Measurements from ENCODE around the gene SCART1. TPM values are rescaled to one million over a fixed set of nuclear protein-coding genes. Genes with fewer than 3 reads are reported as not detected.

Gene SCART1
- total and polyA plus RNA-seq, 2 donors (not counting 3 experiments of a cell fraction or from before 2014, with no cell fraction given), result 0.90 to 1.0 TPM

- Histone ChIP-seq H3K9me1 (replicated peaks; ENCODE audit: control insufficient read depth, extremely low read depth, insufficient read depth, low read length) (no peaks in the 10 kb centered on the region), H4K20me1 (replicated peaks; ENCODE audit: control insufficient read depth, extremely low read depth, insufficient read depth, low read length) (no peaks in the 10 kb centered on the region), H3K9me3 (replicated peaks; ENCODE audit: control insufficient read depth, insufficient read depth, low read length) (no peaks in the 10 kb centered on the region), H3K79me2 (ENCODE audit: control insufficient read depth, insufficient read depth, low read length) (no peaks in the 10 kb centered on the region), H3K27me3 (ENCODE audit: control insufficient read depth in 2 of 2, insufficient read depth in 2 of 2, low read length in 2 of 2) (no peaks in the 10 kb centered on the region), H3K36me3 (ENCODE audit: control insufficient read depth in 2 of 2, extremely low read depth in 1 of 2, insufficient read depth in 2 of 2, low read length in 2 of 2) (no peaks in the 10 kb centered on the region), H3K4me3 (replicated peaks in 1 of 3; ENCODE audit: insufficient read depth in 1 of 3, low read depth in 1 of 3, low read length in 3 of 3) (no peak overlapping the region), H3K27ac (ENCODE audit: insufficient read depth, low read depth, low read length) (no peak overlapping the region), H2AFZ (ENCODE audit: low read depth, low read length) (no peak overlapping the region), H3K4me2 (ENCODE audit: insufficient read depth, low read length) (no peak overlapping the region), H3K4me1 (ENCODE audit: control insufficient read depth, extremely low read depth, insufficient read depth, low read length) (no peaks in the 10 kb centered on the region), H3K9ac (replicated peaks; ENCODE audit: extremely low read depth, insufficient read depth, low read length) (no peak overlapping the region)
- POLR2A ChIA-PET, result no interaction called here
- no peak for FAIRE-seq
- dilution Hi-C loops (cut with MboI; ENCODE audit: extremely low pct_ligation_motif_present, low sequenced_read_pairs) (no loop called here), intact Hi-C loops (cut with micrococcal nuclease) (no loop called here)
- no TSS peak for BruUV-seq (replicated peaks)
- TF ChIP-seq POLR2A (IDR thresholded peaks at IDR 0.05; ENCODE audit: low read depth, low read length), result no peak
- TF ChIP-seq GATA2 (IDR thresholded peaks at IDR 0.05; ENCODE audit: insufficient read depth, insufficient read length, low read depth, low read length), result no peak
- TF ChIP-seq JUN (IDR thresholded peaks at IDR 0.05; ENCODE audit: borderline replicate concordance, insufficient read depth, insufficient read length, low read depth), result no peak
- TF ChIP-seq MAX (IDR thresholded peaks at IDR 0.05; ENCODE audit: insufficient read depth, insufficient read length), result no peak
- TF ChIP-seq POLR2AphosphoS5 (IDR thresholded peaks at IDR 0.05; ENCODE audit: insufficient read depth, low read depth, low read length), result no peak
- TF ChIP-seq MYC (IDR thresholded peaks at IDR 0.05; ENCODE audit: low read depth, low read length), result no peak
- no peak for TF ChIP-seq CTCF (IDR thresholded peaks at IDR 0.05; ENCODE audit: extremely low read depth in 1 of 2, insufficient read depth in 1 of 2, low read depth in 1 of 2, low read length in 2 of 2)
- no peak for TF ChIP-seq FOS (IDR thresholded peaks at IDR 0.05; ENCODE audit: borderline replicate concordance, insufficient read depth, low read length)
- TF ChIP-seq EZH2 (IDR thresholded peaks at IDR 0.05; ENCODE audit: borderline replicate concordance, low read depth, low read length, severe bottlenecking), result no peak
- CTCF ChIA-PET, result no interaction called here
- DNase-seq (ENCODE audit: low read depth, low spot score), result no peak
Observed at GRCh38 chr10:133487085-133487484, 33.3 kb downstream of the SCART1 start.
